ENCODE measurements around the gene SPRR5. TPM values are rescaled to one million over a fixed set of nuclear protein-coding genes. Genes with fewer than 3 reads are reported as not detected.

Gene SPRR5
- polyA plus RNA-seq, 1 of the 3 experiments (the other 2 are of a cell fraction), result not detected

DNA sequence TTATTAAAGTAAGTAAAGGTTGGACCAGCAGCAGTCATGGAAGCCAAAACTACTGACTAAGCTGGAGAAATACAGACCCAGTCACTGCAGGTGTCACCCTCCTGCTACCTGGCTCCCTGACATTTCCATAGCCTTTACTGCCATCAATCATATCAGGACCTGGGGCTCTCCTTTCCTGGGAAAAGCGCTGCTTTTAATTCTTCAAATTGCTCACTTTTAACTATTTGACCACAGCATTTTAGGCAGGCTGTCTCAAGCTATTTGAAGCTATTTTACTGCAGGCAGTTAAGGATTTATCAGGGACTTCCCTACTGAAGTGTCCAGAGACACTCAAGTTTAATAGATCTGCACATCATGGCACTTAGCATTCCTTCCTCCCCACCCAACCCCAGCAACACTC lies 34.5 kb upstream of the SPRR5 start:
- DNase-seq, result no peak
- Histone ChIP-seq H3K4me1 (ENCODE audit: control insufficient read depth in 1 of 2, insufficient read depth in 2 of 2, low read depth in 1 of 2, low read length in 1 of 2) (peaks cover 0 to 9% of the 10 kb centered on the region in 2 experiments; a peak in 2 of 4 replicates), H3K9ac (no peak overlapping the region), H3K79me2 (ENCODE audit: insufficient read depth) (no peaks in the 10 kb centered on the region), H4K20me1 (ENCODE audit: insufficient read depth) (no peaks in the 10 kb centered on the region), H3K4me3 (ENCODE audit: low read depth in 2 of 2, low read length in 1 of 2) (no peak overlapping the region), H3K9me2 (no peaks in the 10 kb centered on the region), H3K4me2 (no peak overlapping the region), H3K9me3 (no peaks in the 10 kb centered on the region; the same call in 1 of the 2 replicates), H3F3A (replicated peaks; ENCODE audit: insufficient read depth) (peaks cover 7% of the 10 kb centered on the region), H3K36me3 (replicated peaks in 1 of 2; ENCODE audit: control insufficient read depth in 1 of 2, insufficient read depth in 2 of 2, low read length in 1 of 2) (peaks cover 0 to 4% of the 10 kb centered on the region in 2 experiments), H3K27ac (ENCODE audit: low read depth in 2 of 2, low read length in 1 of 2) (no peak overlapping the region), H2AFZ (ENCODE audit: low read depth) (no peak overlapping the region), H3K27me3 (ENCODE audit: insufficient read depth) (no peaks in the 10 kb centered on the region)
- whole genome bisulfite sequencing (ENCODE audit: low lambda C conversion rate), result 6% methylated on average over 1 of the region's 1 CpG
- ChIA-PET POLR2A (no interaction called here), CTCF (no interaction called here)
- TF ChIP-seq SMC3 (IDR thresholded peaks at IDR 0.05; ENCODE audit: low read depth, low read length) (no peak), CHD2 (IDR thresholded peaks at IDR 0.05; ENCODE audit: low read length, partially characterized antibody) (no peak), RXRA (IDR thresholded peaks at IDR 0.05; ENCODE audit: borderline replicate concordance, low read depth) (no peak), POLR2AphosphoS5 (IDR thresholded peaks at IDR 0.05; ENCODE audit: low read depth, low read length) (no peak), JUND (IDR thresholded peaks at IDR 0.05) (no peak), FOSL2 (IDR thresholded peaks at IDR 0.05; ENCODE audit: borderline replicate concordance, low read depth) (no peak), FOXJ3 (CRISPR knock-in tag; IDR thresholded peaks at IDR 0.05) (no peak), RCOR1 (IDR thresholded peaks at IDR 0.05; ENCODE audit: low read length) (no peak)
- TF ChIP-seq, protein P1, sequence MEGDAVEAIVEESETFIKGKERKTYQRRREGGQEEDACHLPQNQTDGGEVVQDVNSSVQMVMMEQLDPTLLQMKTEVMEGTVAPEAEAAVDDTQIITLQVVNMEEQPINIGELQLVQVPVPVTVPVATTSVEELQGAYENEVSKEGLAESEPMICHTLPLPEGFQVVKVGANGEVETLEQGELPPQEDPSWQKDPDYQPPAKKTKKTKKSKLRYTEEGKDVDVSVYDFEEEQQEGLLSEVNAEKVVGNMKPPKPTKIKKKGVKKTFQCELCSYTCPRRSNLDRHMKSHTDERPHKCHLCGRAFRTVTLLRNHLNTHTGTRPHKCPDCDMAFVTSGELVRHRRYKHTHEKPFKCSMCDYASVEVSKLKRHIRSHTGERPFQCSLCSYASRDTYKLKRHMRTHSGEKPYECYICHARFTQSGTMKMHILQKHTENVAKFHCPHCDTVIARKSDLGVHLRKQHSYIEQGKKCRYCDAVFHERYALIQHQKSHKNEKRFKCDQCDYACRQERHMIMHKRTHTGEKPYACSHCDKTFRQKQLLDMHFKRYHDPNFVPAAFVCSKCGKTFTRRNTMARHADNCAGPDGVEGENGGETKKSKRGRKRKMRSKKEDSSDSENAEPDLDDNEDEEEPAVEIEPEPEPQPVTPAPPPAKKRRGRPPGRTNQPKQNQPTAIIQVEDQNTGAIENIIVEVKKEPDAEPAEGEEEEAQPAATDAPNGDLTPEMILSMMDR (IDR thresholded peaks at IDR 0.05), result no peak
- TF ChIP-seq, protein P2, sequence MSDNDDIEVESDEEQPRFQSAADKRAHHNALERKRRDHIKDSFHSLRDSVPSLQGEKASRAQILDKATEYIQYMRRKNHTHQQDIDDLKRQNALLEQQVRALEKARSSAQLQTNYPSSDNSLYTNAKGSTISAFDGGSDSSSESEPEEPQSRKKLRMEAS (IDR thresholded peaks at IDR 0.05; ENCODE audit: low read depth), result no peak

DNA sequence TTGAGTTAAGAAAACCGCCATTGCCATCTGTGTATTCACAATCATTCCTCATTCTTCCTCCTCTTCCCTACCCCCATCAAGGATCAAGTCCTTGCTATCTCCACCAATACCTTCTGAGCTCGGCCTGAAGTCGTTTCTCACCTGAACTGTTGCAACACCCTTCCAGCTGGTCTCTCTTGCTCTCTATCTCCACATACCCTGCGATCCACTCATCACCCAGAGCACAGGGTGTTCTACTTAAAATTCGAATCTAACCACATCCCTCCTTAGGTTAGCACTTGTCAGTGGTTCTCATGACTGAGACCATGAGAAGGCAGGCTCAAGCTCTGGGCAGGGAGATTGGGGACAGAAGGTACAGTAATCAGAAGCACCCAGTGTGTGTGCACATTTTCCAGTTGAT lies 34.1 kb upstream of the SPRR5 start:
- Histone ChIP-seq H3K36me3 (replicated peaks in 1 of 2; ENCODE audit: control insufficient read depth in 1 of 2, insufficient read depth in 2 of 2, low read length in 1 of 2) (peaks cover 0 to 4% of the 10 kb centered on the region in 2 experiments), H4K20me1 (ENCODE audit: insufficient read depth) (no peaks in the 10 kb centered on the region), H3K4me1 (ENCODE audit: control insufficient read depth in 1 of 2, insufficient read depth in 2 of 2, low read depth in 1 of 2, low read length in 1 of 2) (peaks cover 0 to 4% of the 10 kb centered on the region in 2 experiments; a peak in 2 of 4 replicates), H2AFZ (ENCODE audit: low read depth) (no peak overlapping the region), H3K27ac (ENCODE audit: low read depth in 2 of 2, low read length in 1 of 2) (no peak overlapping the region), H3F3A (replicated peaks; ENCODE audit: insufficient read depth) (peaks cover 3% of the 10 kb centered on the region), H3K27me3 (ENCODE audit: insufficient read depth) (no peaks in the 10 kb centered on the region), H3K4me2 (no peak overlapping the region), H3K9ac (no peak overlapping the region), H3K9me3 (no peaks in the 10 kb centered on the region; the same call in 1 of the 2 replicates), H3K9me2 (no peaks in the 10 kb centered on the region), H3K4me3 (ENCODE audit: low read depth in 2 of 2, low read length in 1 of 2) (no peak overlapping the region), H3K79me2 (ENCODE audit: insufficient read depth) (no peaks in the 10 kb centered on the region)
- POLR2A ChIA-PET, result no interaction called here
- TF ChIP-seq EP300 (IDR thresholded peaks at IDR 0.05; ENCODE audit: borderline replicate concordance in 1 of 2, low read depth in 1 of 2, low read length in 1 of 2) (no peak), ELF1 (IDR thresholded peaks at IDR 0.05) (no peak)
- TF ChIP-seq, protein P3, sequence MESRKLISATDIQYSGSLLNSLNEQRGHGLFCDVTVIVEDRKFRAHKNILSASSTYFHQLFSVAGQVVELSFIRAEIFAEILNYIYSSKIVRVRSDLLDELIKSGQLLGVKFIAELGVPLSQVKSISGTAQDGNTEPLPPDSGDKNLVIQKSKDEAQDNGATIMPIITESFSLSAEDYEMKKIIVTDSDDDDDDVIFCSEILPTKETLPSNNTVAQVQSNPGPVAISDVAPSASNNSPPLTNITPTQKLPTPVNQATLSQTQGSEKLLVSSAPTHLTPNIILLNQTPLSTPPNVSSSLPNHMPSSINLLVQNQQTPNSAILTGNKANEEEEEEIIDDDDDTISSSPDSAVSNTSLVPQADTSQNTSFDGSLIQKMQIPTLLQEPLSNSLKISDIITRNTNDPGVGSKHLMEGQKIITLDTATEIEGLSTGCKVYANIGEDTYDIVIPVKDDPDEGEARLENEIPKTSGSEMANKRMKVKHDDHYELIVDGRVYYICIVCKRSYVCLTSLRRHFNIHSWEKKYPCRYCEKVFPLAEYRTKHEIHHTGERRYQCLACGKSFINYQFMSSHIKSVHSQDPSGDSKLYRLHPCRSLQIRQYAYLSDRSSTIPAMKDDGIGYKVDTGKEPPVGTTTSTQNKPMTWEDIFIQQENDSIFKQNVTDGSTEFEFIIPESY (IDR thresholded peaks at IDR 0.05; ENCODE audit: borderline replicate concordance, low read depth), result no peak
- CTCF ChIA-PET, result no interaction called here
- WGBS (ENCODE audit: low lambda C conversion rate), result 12% methylated on average over 5 of the region's 5 CpGs
- no peak for DNase-seq
